WTC11 (cell line): ENCODE data around the gene CEBPZOS. TPM values are rescaled to one million over a fixed set of nuclear protein-coding genes. Genes with fewer than 3 reads are reported as not detected.
A peak's percentile ranks its signal among the peaks of the same experiment; 100 is the strongest.

ENCODE experiments used
- ATAC-seq: fragments of 200-7000 bp; cut with Tn5 transposase; 2 replicates; pipeline ENCODE4 v1.10.0; 2021; ENCODE audit warnings: mild to moderate bottlenecking, moderate library complexity
- CTCF ChIA-PET: fragments of 300-600 bp; sonication (Branson Sonifier 250); formaldehyde crosslinking; loops from one replicate; lab custom pipeline; 2021; ENCODE audit warnings: antibody characterized with exemption; lab: Charles Lee
- POLR2A ChIA-PET: fragments of 350-600 bp; sonication (Branson Sonifier 250); formaldehyde crosslinking; loops from one replicate; lab custom pipeline; 2021; ENCODE audit warnings: antibody characterized with exemption; lab: Charles Lee
- DNase-seq: peaks from one replicate; pipeline ENCODE4 v3.0.0; 2021; ENCODE audit warnings: low spot score
- H3K27ac Mint-ChIP-seq: 2 replicates; pipeline ENCODE4 v1.8.0; 2021; ENCODE audit warnings: mixed read lengths
- H3K27me3 Mint-ChIP-seq: 2 replicates; pipeline ENCODE4 v1.8.0; 2021; ENCODE audit warnings: low read depth, mild to moderate bottlenecking, moderate library complexity, mixed read lengths
- H3K36me3 Mint-ChIP-seq: 2 replicates; pipeline ENCODE4 v1.8.0; 2021; ENCODE audit warnings: mixed read lengths
- H3K4me1 Mint-ChIP-seq: 2 replicates; pipeline ENCODE4 v1.8.0; 2022; ENCODE audit warnings: mixed read lengths
- H3K4me3 Mint-ChIP-seq: 2 replicates; pipeline ENCODE4 v1.8.0; 2021; ENCODE audit warnings: mild to moderate bottlenecking, moderate library complexity, mixed read lengths
- H3K9me3 Mint-ChIP-seq: 2 replicates; pipeline ENCODE4 v1.8.0; 2021; ENCODE audit warnings: mixed read lengths
- CREB1 ChIP-seq: sonication (generic); formaldehyde crosslinking; IDR thresholded peaks from 2 replicates; pipeline ENCODE4 v1.8.0; 2023; ENCODE audit warnings: mild to moderate bottlenecking, missing genetic modification reagents
- GTF2I ChIP-seq: fragments of 250-450 bp; sonication (Bioruptor Pico); conservative IDR thresholded peaks from 2 replicates; pipeline ENCODE4 v1.4.0; 2021; ENCODE audit warnings: mild to moderate bottlenecking
- NR1H2 ChIP-seq: sonication (generic); formaldehyde crosslinking; IDR thresholded peaks from 2 replicates; pipeline ENCODE4 v1.9.0; 2021; ENCODE audit warnings: mild to moderate bottlenecking, moderate library complexity, missing genetic modification reagents
- NR3C1 ChIP-seq: sonication (generic); formaldehyde crosslinking; conservative IDR thresholded peaks from 2 replicates; pipeline ENCODE4 v1.8.1; 2023; ENCODE audit warnings: low read depth, mild to moderate bottlenecking, missing genetic modification reagents
- RORB ChIP-seq: fragments of 250-450 bp; sonication (Bioruptor Pico); IDR thresholded peaks from 2 replicates; pipeline ENCODE4 v1.9.0; 2021; ENCODE audit warnings: mild to moderate bottlenecking
- SMAD3 ChIP-seq: sonication (generic); formaldehyde crosslinking; IDR thresholded peaks from 2 replicates; pipeline ENCODE4 v1.8.0; 2022; ENCODE audit warnings: missing genetic modification reagents, mild to moderate bottlenecking, borderline replicate concordance
- ZNF121 ChIP-seq: sonication (generic); formaldehyde crosslinking; IDR thresholded peaks from 2 replicates; pipeline ENCODE4 v1.8.0; 2023; ENCODE audit warnings: missing genetic modification reagents
- ZNF219 ChIP-seq: sonication (generic); formaldehyde crosslinking; IDR thresholded peaks from 2 replicates; pipeline ENCODE4 v1.8.0; 2023; ENCODE audit warnings: missing genetic modification reagents, mild to moderate bottlenecking, borderline replicate concordance
- ZNF671 ChIP-seq: fragments of 250-450 bp; sonication (Bioruptor Pico); IDR thresholded peaks from 2 replicates; pipeline ENCODE4 v1.8.0; 2021; ENCODE audit warnings: mild to moderate bottlenecking
- total RNA-seq: library from RNA; stranded (reverse); gene quantifications from 3 replicates; pipeline ENCODE4 v1.2.3, GENCODE V29; 2021
- TF ChIP-seq, protein P1 (sequence below): fragments of 250-450 bp; sonication (Bioruptor Pico); IDR thresholded peaks from 2 replicates; pipeline ENCODE4 v1.9.0; 2021; ENCODE audit warnings: moderate library complexity, mild to moderate bottlenecking, inconsistent platforms, borderline replicate concordance
- TF ChIP-seq, protein P2 (sequence below): sonication (generic); formaldehyde crosslinking; IDR thresholded peaks from 2 replicates; pipeline ENCODE4 v1.8.1; 2022; ENCODE audit warnings: mild to moderate bottlenecking, missing genetic modification reagents, moderate library complexity, borderline replicate concordance
- TF ChIP-seq, protein P3 (sequence below): sonication (generic); formaldehyde crosslinking; conservative IDR thresholded peaks from 2 replicates; pipeline ENCODE4 v1.8.1; 2023; ENCODE audit warnings: mild to moderate bottlenecking, low read depth, missing genetic modification reagents, moderate library complexity
- TF ChIP-seq, protein P4 (sequence below): fragments of 200-600 bp; IDR thresholded peaks from 2 replicates; pipeline ENCODE4 v1.8.0; 2022; ENCODE audit warnings: antibody characterized with exemption
- TF ChIP-seq, protein P5 (sequence below): fragments of 250-450 bp; sonication (Bioruptor Pico); IDR thresholded peaks from 2 replicates; pipeline ENCODE4 v2.1.2; 2022; ENCODE audit warnings: mild to moderate bottlenecking, moderate library complexity
- TF ChIP-seq, protein P6 (sequence below): fragments of 250-450 bp; sonication (Bioruptor Pico); IDR thresholded peaks from 2 replicates; pipeline ENCODE4 v1.9.0; 2021; ENCODE audit warnings: mild to moderate bottlenecking, borderline replicate concordance
- TF ChIP-seq, protein P7 (sequence below): sonication (generic); formaldehyde crosslinking; IDR thresholded peaks from 2 replicates; pipeline ENCODE4 v1.8.0; 2022; ENCODE audit warnings: mild to moderate bottlenecking, missing genetic modification reagents

CEBPZOS gene
- total RNA-seq, 1 experiment from 2014 or later: 129 TPM

DNA sequence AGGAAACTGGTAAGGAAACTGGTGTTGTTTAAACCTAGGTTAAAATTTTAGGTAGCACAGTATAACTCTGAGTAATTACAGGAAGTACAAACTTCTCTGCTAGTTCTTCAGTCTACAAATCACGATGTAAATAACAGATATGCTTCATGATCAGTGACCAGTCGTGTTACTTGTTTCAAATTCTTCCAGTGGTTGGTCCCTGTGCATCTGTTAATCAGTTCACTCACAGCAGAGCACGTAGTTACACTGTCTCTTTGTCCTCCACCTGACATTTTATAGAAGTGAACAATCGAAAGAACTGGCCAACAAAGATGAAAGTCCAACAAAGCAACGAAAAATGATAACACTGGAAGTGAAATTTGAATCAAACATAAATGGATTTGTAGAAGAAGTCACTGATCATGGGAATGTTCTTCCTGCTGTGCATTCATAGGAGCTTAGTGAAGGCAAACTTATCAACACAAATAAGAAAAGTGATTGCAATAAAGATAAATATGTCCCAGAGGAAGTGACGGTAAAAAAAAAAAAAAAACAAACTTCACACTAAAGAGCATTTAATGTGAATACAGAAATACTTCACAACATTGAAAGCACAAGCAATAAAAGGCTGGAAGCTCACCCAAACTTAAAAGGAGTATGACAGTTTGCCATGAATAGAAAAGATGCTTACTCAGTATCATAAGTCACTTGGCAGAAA lies 46.5 kb upstream of the CEBPZOS start:
- CTCF ChIA-PET: no interaction called here
- peak overlapping the region; percentile 58 for H3K27ac Mint-ChIP-seq

More for the DNA sequence above, 46.5 kb upstream of the CEBPZOS start:
- POLR2A ChIA-PET: no interaction called here
- TF ChIP-seq NR3C1 (CRISPR knock-in tag) (no peak), GTF2I (no peak), ZNF121 (no peak), ZNF219 (no peak), ZNF671 (CRISPR knock-in tag) (no peak), NR1H2 (no peak), RORB (CRISPR knock-in tag) (no peak), SMAD3 (CRISPR knock-in tag) (no peak), CREB1 (CRISPR knock-in tag) (no peak)
- TF ChIP-seq, protein P1, sequence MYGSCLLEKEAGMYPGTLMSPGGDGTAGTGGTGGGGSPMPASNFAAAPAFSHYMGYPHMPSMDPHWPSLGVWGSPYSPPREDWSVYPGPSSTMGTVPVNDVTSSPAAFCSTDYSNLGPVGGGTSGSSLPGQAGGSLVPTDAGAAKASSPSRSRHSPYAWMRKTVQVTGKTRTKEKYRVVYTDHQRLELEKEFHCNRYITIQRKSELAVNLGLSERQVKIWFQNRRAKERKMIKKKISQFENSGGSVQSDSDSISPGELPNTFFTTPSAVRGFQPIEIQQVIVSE (CRISPR knock-in tag): no peak
- TF ChIP-seq, protein P2, sequence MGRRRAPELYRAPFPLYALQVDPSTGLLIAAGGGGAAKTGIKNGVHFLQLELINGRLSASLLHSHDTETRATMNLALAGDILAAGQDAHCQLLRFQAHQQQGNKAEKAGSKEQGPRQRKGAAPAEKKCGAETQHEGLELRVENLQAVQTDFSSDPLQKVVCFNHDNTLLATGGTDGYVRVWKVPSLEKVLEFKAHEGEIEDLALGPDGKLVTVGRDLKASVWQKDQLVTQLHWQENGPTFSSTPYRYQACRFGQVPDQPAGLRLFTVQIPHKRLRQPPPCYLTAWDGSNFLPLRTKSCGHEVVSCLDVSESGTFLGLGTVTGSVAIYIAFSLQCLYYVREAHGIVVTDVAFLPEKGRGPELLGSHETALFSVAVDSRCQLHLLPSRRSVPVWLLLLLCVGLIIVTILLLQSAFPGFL: no peak
- TF ChIP-seq, protein P3, sequence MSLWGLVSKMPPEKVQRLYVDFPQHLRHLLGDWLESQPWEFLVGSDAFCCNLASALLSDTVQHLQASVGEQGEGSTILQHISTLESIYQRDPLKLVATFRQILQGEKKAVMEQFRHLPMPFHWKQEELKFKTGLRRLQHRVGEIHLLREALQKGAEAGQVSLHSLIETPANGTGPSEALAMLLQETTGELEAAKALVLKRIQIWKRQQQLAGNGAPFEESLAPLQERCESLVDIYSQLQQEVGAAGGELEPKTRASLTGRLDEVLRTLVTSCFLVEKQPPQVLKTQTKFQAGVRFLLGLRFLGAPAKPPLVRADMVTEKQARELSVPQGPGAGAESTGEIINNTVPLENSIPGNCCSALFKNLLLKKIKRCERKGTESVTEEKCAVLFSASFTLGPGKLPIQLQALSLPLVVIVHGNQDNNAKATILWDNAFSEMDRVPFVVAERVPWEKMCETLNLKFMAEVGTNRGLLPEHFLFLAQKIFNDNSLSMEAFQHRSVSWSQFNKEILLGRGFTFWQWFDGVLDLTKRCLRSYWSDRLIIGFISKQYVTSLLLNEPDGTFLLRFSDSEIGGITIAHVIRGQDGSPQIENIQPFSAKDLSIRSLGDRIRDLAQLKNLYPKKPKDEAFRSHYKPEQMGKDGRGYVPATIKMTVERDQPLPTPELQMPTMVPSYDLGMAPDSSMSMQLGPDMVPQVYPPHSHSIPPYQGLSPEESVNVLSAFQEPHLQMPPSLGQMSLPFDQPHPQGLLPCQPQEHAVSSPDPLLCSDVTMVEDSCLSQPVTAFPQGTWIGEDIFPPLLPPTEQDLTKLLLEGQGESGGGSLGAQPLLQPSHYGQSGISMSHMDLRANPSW (CRISPR knock-in tag): no peak
- TF ChIP-seq, protein P4, sequence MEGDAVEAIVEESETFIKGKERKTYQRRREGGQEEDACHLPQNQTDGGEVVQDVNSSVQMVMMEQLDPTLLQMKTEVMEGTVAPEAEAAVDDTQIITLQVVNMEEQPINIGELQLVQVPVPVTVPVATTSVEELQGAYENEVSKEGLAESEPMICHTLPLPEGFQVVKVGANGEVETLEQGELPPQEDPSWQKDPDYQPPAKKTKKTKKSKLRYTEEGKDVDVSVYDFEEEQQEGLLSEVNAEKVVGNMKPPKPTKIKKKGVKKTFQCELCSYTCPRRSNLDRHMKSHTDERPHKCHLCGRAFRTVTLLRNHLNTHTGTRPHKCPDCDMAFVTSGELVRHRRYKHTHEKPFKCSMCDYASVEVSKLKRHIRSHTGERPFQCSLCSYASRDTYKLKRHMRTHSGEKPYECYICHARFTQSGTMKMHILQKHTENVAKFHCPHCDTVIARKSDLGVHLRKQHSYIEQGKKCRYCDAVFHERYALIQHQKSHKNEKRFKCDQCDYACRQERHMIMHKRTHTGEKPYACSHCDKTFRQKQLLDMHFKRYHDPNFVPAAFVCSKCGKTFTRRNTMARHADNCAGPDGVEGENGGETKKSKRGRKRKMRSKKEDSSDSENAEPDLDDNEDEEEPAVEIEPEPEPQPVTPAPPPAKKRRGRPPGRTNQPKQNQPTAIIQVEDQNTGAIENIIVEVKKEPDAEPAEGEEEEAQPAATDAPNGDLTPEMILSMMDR: no peak
- TF ChIP-seq, protein P5, sequence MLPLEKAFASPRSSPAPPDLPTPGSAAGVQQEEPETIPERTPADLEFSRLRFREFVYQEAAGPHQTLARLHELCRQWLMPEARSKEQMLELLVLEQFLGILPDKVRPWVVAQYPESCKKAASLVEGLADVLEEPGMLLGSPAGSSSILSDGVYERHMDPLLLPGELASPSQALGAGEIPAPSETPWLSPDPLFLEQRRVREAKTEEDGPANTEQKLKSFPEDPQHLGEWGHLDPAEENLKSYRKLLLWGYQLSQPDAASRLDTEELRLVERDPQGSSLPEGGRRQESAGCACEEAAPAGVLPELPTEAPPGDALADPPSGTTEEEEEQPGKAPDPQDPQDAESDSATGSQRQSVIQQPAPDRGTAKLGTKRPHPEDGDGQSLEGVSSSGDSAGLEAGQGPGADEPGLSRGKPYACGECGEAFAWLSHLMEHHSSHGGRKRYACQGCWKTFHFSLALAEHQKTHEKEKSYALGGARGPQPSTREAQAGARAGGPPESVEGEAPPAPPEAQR (CRISPR knock-in tag): no peak
- TF ChIP-seq, protein P6, sequence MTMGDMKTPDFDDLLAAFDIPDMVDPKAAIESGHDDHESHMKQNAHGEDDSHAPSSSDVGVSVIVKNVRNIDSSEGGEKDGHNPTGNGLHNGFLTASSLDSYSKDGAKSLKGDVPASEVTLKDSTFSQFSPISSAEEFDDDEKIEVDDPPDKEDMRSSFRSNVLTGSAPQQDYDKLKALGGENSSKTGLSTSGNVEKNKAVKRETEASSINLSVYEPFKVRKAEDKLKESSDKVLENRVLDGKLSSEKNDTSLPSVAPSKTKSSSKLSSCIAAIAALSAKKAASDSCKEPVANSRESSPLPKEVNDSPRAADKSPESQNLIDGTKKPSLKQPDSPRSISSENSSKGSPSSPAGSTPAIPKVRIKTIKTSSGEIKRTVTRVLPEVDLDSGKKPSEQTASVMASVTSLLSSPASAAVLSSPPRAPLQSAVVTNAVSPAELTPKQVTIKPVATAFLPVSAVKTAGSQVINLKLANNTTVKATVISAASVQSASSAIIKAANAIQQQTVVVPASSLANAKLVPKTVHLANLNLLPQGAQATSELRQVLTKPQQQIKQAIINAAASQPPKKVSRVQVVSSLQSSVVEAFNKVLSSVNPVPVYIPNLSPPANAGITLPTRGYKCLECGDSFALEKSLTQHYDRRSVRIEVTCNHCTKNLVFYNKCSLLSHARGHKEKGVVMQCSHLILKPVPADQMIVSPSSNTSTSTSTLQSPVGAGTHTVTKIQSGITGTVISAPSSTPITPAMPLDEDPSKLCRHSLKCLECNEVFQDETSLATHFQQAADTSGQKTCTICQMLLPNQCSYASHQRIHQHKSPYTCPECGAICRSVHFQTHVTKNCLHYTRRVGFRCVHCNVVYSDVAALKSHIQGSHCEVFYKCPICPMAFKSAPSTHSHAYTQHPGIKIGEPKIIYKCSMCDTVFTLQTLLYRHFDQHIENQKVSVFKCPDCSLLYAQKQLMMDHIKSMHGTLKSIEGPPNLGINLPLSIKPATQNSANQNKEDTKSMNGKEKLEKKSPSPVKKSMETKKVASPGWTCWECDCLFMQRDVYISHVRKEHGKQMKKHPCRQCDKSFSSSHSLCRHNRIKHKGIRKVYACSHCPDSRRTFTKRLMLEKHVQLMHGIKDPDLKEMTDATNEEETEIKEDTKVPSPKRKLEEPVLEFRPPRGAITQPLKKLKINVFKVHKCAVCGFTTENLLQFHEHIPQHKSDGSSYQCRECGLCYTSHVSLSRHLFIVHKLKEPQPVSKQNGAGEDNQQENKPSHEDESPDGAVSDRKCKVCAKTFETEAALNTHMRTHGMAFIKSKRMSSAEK (CRISPR knock-in tag): no peak
- TF ChIP-seq, protein P7, sequence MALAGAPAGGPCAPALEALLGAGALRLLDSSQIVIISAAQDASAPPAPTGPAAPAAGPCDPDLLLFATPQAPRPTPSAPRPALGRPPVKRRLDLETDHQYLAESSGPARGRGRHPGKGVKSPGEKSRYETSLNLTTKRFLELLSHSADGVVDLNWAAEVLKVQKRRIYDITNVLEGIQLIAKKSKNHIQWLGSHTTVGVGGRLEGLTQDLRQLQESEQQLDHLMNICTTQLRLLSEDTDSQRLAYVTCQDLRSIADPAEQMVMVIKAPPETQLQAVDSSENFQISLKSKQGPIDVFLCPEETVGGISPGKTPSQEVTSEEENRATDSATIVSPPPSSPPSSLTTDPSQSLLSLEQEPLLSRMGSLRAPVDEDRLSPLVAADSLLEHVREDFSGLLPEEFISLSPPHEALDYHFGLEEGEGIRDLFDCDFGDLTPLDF (CRISPR knock-in tag): no peak
- no peak overlapping the region for H3K4me3 Mint-ChIP-seq
- DNase-seq (no peak), ATAC-seq (no peak)
- no peaks in the 10 kb centered on the region for H3K27me3 Mint-ChIP-seq
- H3K36me3 Mint-ChIP-seq: peaks cover 41% of the 10 kb centered on the region
- H3K9me3 Mint-ChIP-seq: peaks cover 5% of the 10 kb centered on the region; the same call in 1 of the 2 replicates
- H3K4me1 Mint-ChIP-seq: peaks cover 20% of the 10 kb centered on the region
